ENCODE measurements around the gene FGF2. TPM values are rescaled to one million over a fixed set of nuclear protein-coding genes. Genes with fewer than 3 reads are reported as not detected.

FGF2 gene
- total RNA-seq, 1 experiment from 2014 or later = 115 TPM

GRCh38 chr4:122896270-122896669, 69.6 kb downstream of the FGF2 start:
- ChIA-PET POLR2A (no interaction called here), CTCF (interaction anchor here (2.1 kb wide), 1 partner anchor 7 kb away, joined by 8 read pairs; no protein-coding TSS in a partner anchor)
- peaks cover 11% of the 10 kb centered on the region for H3K4me1 Mint-ChIP-seq
- TF ChIP-seq ATF1 (CRISPR knock-in tag; IDR thresholded peaks at IDR 0.05) (no peak), GTF2I (CRISPR knock-in tag; conservative IDR thresholded peaks at IDR 0.05) (no peak), ESRRA (CRISPR knock-in tag; IDR thresholded peaks at IDR 0.05; ENCODE audit: borderline replicate concordance) (no peak), ZSCAN18 (CRISPR knock-in tag; IDR thresholded peaks at IDR 0.05) (no peak), NR3C1 (CRISPR knock-in tag; conservative IDR thresholded peaks at IDR 0.05; ENCODE audit: low read depth) (no peak), AFF4 (CRISPR knock-in tag; IDR thresholded peaks at IDR 0.05; ENCODE audit: borderline replicate concordance) (no peak), E2F4 (CRISPR knock-in tag; IDR thresholded peaks at IDR 0.05; ENCODE audit: borderline replicate concordance, low read depth) (no peak), ZNF263 (CRISPR knock-in tag; IDR thresholded peaks at IDR 0.05; ENCODE audit: low read depth) (no peak), ERG (CRISPR knock-in tag; IDR thresholded peaks at IDR 0.05) (no peak), E2F5 (CRISPR knock-in tag; IDR thresholded peaks at IDR 0.05) (no peak), ZNF532 (CRISPR knock-in tag; IDR thresholded peaks at IDR 0.05; ENCODE audit: borderline replicate concordance) (no peak)
- H3K4me3 Mint-ChIP-seq = no peak overlapping the region
- ATAC-seq (no peak), DNase-seq (ENCODE audit: low spot score) (no peak)
- H3K9me3 Mint-ChIP-seq = peaks cover 11% of the 10 kb centered on the region
- H3K36me3 Mint-ChIP-seq = peaks cover 54% of the 10 kb centered on the region
- H3K27ac Mint-ChIP-seq = no peak overlapping the region
- H3K27me3 Mint-ChIP-seq (ENCODE audit: low read depth) = no peaks in the 10 kb centered on the region
